Type B pancreatic cell (in vitro differentiated cells): ENCODE measurements around the gene PRLH. TPM values are rescaled to one million over a fixed set of nuclear protein-coding genes. Genes with fewer than 3 reads are reported as not detected.
"Not testable (repeated sequence)": the region's sequence is repeated elsewhere in the genome, so short reads cannot be mapped to it uniquely, and the experiment has no call there.

Experiments
- DNase-seq: peaks from one replicate; pipeline ENCODE4 v3.0.0; 2021; ENCODE audit warnings: mixed read lengths; ENCODE audit not compliant: unreplicated experiment; ENCODE audit errors: extremely low spot score
- H3K27ac Mint-ChIP-seq: 2 replicates; pipeline ENCODE4 v1.8.0; 2021; ENCODE audit warnings: mild to moderate bottlenecking, mixed read lengths
- H3K27me3 Mint-ChIP-seq: 2 replicates; pipeline ENCODE4 v1.8.0; 2021; ENCODE audit warnings: mixed read lengths
- H3K36me3 Mint-ChIP-seq: 2 replicates; pipeline ENCODE4 v1.8.0; 2021; ENCODE audit warnings: mixed read lengths
- H3K4me1 Mint-ChIP-seq: one replicate; pipeline ENCODE4 v1.8.0; 2021; ENCODE audit warnings: mixed read lengths; ENCODE audit not compliant: unreplicated experiment
- H3K4me3 Mint-ChIP-seq: 2 replicates; pipeline ENCODE4 v1.8.0; 2021; ENCODE audit warnings: mild to moderate bottlenecking, mixed read lengths
- H3K9me3 Mint-ChIP-seq: 2 replicates; pipeline ENCODE4 v1.8.0; 2021; ENCODE audit warnings: mixed read lengths
- total RNA-seq: library from RNA; stranded (reverse); gene quantifications from 2 replicates; pipeline ENCODE4 v1.2.1, GENCODE V29; 2021; ENCODE audit warnings: low replicate concordance
- TF ChIP-seq, protein P1 (sequence below): fragments of 200-600 bp; sonication (generic); conservative IDR thresholded peaks from 2 replicates; pipeline ENCODE4 v1.5.0; 2021; ENCODE audit warnings: antibody characterized with exemption, mild to moderate bottlenecking

The PRLH gene
- total RNA-seq, 1 donor from 2014 or later, result not detected

DNA sequence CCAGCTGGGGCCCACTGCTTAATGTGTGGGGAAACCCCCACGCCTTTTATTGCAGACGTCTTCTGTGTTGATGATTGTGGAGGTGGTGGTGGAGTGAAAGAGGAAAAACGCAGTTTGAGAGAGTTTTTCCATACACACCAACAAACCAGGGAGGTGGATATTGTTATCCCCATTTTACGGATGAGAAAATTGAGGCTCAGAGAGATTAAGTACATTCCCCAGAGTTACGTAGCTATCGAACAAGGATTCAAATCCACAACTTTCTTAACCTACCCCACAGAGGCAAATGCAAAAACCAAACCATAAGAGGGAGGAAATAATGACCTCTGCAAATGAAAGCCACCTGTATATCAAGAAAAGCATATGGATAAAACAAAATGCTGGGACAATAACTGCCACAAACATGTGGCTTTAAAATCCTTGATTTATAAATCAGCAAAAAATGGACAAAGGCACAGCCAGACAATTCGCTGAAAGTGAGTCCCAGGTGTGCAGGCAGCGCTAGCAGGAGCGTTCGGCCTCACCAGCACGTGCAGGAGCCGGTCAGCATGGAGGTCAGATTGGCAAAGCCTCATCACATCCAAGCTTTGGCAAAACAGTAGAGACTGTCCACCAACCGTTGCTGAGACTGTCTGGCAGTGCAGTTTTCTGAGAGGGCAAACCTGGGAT lies 36.8 kb downstream of the PRLH start:
- Mint-ChIP-seq H3K4me1 (peaks cover 28% of the 10 kb centered on the region), H3K36me3 (no peaks in the 10 kb centered on the region), H3K9me3 (no peaks in the 10 kb centered on the region), H3K4me3 (peak overlapping the region; percentile 57), H3K27me3 (peaks cover 11% of the 10 kb centered on the region), H3K27ac (peak overlapping the region; percentile 75)
- DNase-seq, result no peak
- TF ChIP-seq, protein P1, sequence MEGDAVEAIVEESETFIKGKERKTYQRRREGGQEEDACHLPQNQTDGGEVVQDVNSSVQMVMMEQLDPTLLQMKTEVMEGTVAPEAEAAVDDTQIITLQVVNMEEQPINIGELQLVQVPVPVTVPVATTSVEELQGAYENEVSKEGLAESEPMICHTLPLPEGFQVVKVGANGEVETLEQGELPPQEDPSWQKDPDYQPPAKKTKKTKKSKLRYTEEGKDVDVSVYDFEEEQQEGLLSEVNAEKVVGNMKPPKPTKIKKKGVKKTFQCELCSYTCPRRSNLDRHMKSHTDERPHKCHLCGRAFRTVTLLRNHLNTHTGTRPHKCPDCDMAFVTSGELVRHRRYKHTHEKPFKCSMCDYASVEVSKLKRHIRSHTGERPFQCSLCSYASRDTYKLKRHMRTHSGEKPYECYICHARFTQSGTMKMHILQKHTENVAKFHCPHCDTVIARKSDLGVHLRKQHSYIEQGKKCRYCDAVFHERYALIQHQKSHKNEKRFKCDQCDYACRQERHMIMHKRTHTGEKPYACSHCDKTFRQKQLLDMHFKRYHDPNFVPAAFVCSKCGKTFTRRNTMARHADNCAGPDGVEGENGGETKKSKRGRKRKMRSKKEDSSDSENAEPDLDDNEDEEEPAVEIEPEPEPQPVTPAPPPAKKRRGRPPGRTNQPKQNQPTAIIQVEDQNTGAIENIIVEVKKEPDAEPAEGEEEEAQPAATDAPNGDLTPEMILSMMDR, result no peak

DNA sequence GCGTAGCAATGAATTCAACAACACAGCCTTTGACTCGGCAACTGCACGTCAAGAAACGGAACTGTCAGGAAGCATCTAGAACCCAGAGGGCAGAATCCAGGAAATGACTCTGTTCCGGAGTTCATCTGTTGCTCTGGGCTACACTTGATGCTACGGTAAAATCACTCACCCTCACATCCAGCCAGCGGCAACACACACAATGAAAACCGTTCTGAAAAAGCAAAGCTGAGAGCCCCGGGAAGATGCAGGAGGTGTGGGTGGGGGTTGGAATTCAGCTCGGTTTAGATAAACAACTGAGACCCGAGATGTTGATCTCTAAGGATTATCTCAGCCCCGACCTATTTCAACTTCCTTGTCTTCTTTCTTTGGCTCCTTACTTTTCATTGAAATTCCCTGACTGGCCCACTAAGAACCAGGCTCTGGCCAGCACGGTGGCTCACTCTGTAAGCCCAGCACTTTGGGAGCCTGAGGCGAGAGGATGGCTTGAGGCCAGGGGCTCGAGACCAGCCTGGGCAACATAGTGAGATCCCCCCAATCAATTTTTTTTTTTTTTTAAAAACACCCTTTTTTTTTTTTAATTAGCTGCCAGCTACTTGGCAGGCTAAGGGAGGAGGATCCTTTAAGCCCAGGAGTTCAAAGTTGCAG lies 37.5 kb downstream of the PRLH start:
- peak overlapping the region; percentile 57 for H3K4me3 Mint-ChIP-seq
- peaks cover 8% of the 10 kb centered on the region for H3K27me3 Mint-ChIP-seq
- H3K36me3 Mint-ChIP-seq, result no peaks in the 10 kb centered on the region
- no peak for DNase-seq
- H3K4me1 Mint-ChIP-seq, result peaks cover 24% of the 10 kb centered on the region
- no peaks in the 10 kb centered on the region for H3K9me3 Mint-ChIP-seq
- TF ChIP-seq, protein P1, result no peak
- H3K27ac Mint-ChIP-seq, result peak overlapping the region; percentile 75

DNA sequence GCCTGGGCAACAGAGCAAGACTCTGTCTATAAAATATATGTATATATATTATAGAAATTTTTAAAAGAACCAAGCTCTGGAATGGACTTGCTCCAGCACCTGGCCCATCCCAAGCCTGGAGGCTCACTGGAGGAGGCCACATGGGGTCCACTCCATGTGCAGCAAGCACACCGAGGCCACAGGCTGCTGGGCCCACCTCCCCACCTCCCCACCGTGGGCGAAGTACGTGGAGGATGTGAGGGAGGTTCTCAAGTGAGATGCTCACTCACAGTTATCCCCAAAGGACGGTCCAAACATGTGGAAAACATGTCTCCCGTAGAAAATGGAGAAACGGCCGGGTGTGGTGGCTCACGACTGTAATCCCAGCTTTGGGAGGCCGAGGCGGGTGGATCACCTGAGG lies 38.0 kb downstream of the PRLH start:
- no peak for DNase-seq
- Mint-ChIP-seq H3K9me3 (no peaks in the 10 kb centered on the region), H3K4me1 (peaks cover 24% of the 10 kb centered on the region), H3K27ac (no peak overlapping the region), H3K4me3 (no peak overlapping the region), H3K36me3 (no peaks in the 10 kb centered on the region), H3K27me3 (peaks cover 8% of the 10 kb centered on the region)
- TF ChIP-seq, protein P1, result no peak

DNA sequence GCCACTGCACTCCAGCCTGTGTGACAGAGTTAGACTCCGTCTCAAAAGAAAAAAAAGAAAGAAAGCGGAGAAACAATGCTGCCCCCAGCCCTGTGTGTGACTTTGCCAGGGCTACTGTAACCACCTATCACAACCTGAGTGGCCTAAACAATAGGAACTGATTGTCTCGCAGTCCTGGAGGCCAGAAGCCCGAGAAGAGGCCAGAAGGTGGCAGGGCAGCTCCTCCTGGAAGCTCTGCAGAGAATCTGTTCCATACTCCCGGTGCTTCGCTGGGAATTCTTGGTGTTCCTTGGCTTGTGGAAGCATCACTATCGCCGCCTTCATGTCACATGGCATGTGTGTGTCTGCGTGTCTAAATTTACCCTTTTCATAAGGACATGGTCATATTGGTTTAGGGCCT lies 38.6 kb downstream of the PRLH start:
- H3K9me3 Mint-ChIP-seq, result no peaks in the 10 kb centered on the region
- no peak overlapping the region for H3K27ac Mint-ChIP-seq
- H3K4me1 Mint-ChIP-seq, result peaks cover 21% of the 10 kb centered on the region

DNA sequence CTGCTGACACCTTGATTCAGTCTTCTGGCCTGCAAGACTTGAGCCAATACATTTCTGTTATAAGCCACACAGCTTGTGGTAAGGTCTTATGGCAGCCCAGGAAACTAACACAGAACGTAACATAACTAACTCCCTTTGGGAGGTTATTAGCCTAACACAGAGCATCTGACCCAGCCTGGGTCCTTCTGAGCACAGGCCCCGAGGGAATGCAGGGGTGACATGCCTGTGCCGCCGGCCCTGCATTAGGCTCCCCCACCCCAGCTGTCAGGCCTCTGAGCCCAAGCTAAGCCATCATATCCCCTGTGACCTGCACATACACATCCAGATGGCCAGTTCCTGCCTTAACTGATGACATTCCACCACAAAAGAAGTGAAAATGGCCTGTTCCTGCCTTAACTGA lies 40.1 kb downstream of the PRLH start:
- not testable (repeated sequence) for H3K36me3 Mint-ChIP-seq, H3K27ac Mint-ChIP-seq, H3K27me3 Mint-ChIP-seq, H3K9me3 Mint-ChIP-seq, H3K4me3 Mint-ChIP-seq, DNase-seq
- H3K4me1 Mint-ChIP-seq, result peaks cover 16% of the 10 kb centered on the region

More for the DNA sequence above, 38.6 kb downstream of the PRLH start:
- Mint-ChIP-seq H3K27me3 (peaks cover 11% of the 10 kb centered on the region), H3K36me3 (no peaks in the 10 kb centered on the region), H3K4me3 (no peak overlapping the region)
- TF ChIP-seq, protein P1, result peak; percentile 14
- no peak for DNase-seq
